A673 (cell line): ENCODE results near the gene TRAF4.

Source experiments
- EZH2 ChIP-seq: fragments of 200-600 bp; sonication (generic); IDR thresholded peaks from 2 replicates; pipeline ENCODE4 v1.6.1; 2017; ENCODE audit warnings: borderline replicate concordance, low read depth, mild to moderate bottlenecking, mixed read lengths, antibody characterized with exemption, low read length; ENCODE audit not compliant: poor library complexity, severe bottlenecking
- TF ChIP-seq, protein P1 (sequence below): fragments of 300-800, 200-600 bp; sonication (generic); conservative IDR thresholded peaks from 2 replicates; pipeline ENCODE4 v1.5.1; 2017; ENCODE audit warnings: low read depth, mild to moderate bottlenecking, antibody characterized with exemption, low read length, moderate library complexity, mixed read lengths

DNA sequence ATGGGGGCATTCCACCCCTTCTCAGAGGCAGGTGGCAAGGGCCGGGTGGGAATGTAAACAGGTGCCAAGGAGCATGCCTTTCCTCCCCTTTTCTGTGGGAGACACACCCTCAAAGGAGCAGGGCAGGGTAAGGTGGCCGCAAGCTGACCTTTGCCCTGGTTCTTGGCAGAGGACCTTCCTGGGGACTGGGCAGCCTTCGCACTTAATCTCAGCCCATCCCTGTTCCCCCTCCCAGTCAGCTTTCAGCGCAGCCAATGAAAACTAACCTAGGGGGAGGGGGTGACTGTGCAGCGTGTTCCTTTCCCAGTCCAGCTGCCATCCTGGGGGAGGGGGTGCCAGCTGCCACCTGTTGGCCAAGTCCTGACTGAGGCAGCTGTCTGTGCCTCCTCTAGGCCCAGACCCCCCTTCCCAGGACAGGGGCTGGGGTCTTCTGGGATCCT, 2.8 kb downstream of the TRAF4 start:
- TF ChIP-seq, protein P1, sequence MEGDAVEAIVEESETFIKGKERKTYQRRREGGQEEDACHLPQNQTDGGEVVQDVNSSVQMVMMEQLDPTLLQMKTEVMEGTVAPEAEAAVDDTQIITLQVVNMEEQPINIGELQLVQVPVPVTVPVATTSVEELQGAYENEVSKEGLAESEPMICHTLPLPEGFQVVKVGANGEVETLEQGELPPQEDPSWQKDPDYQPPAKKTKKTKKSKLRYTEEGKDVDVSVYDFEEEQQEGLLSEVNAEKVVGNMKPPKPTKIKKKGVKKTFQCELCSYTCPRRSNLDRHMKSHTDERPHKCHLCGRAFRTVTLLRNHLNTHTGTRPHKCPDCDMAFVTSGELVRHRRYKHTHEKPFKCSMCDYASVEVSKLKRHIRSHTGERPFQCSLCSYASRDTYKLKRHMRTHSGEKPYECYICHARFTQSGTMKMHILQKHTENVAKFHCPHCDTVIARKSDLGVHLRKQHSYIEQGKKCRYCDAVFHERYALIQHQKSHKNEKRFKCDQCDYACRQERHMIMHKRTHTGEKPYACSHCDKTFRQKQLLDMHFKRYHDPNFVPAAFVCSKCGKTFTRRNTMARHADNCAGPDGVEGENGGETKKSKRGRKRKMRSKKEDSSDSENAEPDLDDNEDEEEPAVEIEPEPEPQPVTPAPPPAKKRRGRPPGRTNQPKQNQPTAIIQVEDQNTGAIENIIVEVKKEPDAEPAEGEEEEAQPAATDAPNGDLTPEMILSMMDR = no peak
- no peak for TF ChIP-seq EZH2
